ENCODE measurements around the gene PCK2.

DNA sequence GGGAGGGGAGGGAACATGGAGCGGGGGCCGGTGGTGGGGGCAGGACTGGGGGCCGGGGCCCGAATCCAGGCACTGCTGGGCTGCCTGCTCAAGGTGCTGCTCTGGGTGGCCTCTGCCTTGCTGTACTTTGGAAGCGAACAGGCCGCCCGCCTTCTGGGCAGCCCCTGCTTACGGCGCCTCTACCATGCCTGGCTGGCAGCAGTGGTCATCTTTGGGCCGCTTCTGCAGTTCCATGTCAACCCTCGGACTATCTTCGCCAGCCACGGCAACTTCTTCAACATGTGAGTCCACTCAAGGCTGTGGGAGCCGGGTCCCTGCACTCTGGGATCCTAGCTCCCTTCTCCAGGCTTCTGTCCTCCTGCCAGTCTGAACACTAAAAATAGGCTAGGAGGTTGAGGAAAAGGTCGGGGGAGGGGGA, 37.4 kb downstream of the PCK2 start:
- no peak for TF ChIP-seq POLR2A (IDR thresholded peaks at IDR 0.05)
- TF ChIP-seq, protein P1, sequence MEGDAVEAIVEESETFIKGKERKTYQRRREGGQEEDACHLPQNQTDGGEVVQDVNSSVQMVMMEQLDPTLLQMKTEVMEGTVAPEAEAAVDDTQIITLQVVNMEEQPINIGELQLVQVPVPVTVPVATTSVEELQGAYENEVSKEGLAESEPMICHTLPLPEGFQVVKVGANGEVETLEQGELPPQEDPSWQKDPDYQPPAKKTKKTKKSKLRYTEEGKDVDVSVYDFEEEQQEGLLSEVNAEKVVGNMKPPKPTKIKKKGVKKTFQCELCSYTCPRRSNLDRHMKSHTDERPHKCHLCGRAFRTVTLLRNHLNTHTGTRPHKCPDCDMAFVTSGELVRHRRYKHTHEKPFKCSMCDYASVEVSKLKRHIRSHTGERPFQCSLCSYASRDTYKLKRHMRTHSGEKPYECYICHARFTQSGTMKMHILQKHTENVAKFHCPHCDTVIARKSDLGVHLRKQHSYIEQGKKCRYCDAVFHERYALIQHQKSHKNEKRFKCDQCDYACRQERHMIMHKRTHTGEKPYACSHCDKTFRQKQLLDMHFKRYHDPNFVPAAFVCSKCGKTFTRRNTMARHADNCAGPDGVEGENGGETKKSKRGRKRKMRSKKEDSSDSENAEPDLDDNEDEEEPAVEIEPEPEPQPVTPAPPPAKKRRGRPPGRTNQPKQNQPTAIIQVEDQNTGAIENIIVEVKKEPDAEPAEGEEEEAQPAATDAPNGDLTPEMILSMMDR (IDR thresholded peaks at IDR 0.05): no peak
